Activated B cell treated with CpG ODN at 0.5 μM for 24 hours (primary cell): ENCODE measurements around the gene BRD8. TPM values are rescaled to one million over a fixed set of nuclear protein-coding genes. Genes with fewer than 3 reads are reported as not detected.

Experiments
- ATAC-seq: fragments of 200-7000 bp; cut with Tn5 transposase; one replicate; pipeline ENCODE4 v1.10.0; 2021; ENCODE audit warnings: low read depth, mild to moderate bottlenecking, moderate library complexity
- CTCF ChIA-PET: fragments of 350-600 bp; sonication (Branson Sonifier 250); formaldehyde crosslinking; loops from one replicate; lab custom pipeline; 2021; ENCODE audit warnings: antibody characterized with exemption; lab: Charles Lee
- POLR2A ChIA-PET: fragments of 350-600 bp; sonication (Branson Sonifier 250); formaldehyde crosslinking; loops from one replicate; lab custom pipeline; 2021; ENCODE audit warnings: antibody characterized with exemption; lab: Charles Lee
- DNase-seq: peaks from one replicate; pipeline ENCODE4 v3.0.0; 2022
- H3K27ac Mint-ChIP-seq: one replicate; pipeline ENCODE4 v1.8.0; 2020; ENCODE audit warnings: mixed read lengths
- H3K27me3 Mint-ChIP-seq: one replicate; pipeline ENCODE4 v1.8.0; 2021; ENCODE audit warnings: mixed read lengths
- H3K36me3 Mint-ChIP-seq: one replicate; pipeline ENCODE4 v1.8.0; 2021; ENCODE audit warnings: low read depth, mixed read lengths
- H3K4me1 Mint-ChIP-seq: one replicate; pipeline ENCODE4 v1.8.0; 2021; ENCODE audit warnings: mixed read lengths
- H3K4me3 Mint-ChIP-seq: one replicate; pipeline ENCODE4 v1.8.0; 2020; ENCODE audit warnings: mild to moderate bottlenecking, mixed read lengths
- H3K9me3 Mint-ChIP-seq: one replicate; pipeline ENCODE4 v1.8.0; 2020; ENCODE audit warnings: mixed read lengths
- intact Hi-C: fragments of 100-400 bp; cut with micrococcal nuclease; formaldehyde crosslinking; loops from one replicate; pipeline ENCODE4 v1.15.1; 2024
- total RNA-seq: library from RNA; stranded (reverse); gene quantifications from 2 replicates; pipeline ENCODE4 v1.2.3, GENCODE V29; 2022
- TF ChIP-seq, protein P1 (sequence below): fragments of 200-600 bp; IDR thresholded peaks from one replicate; pipeline ENCODE4 v1.8.0; 2022; ENCODE audit warnings: antibody characterized with exemption, mild to moderate bottlenecking

The BRD8 gene
- total RNA-seq, 1 donor from 2014 or later, result 77.8 TPM

DNA sequence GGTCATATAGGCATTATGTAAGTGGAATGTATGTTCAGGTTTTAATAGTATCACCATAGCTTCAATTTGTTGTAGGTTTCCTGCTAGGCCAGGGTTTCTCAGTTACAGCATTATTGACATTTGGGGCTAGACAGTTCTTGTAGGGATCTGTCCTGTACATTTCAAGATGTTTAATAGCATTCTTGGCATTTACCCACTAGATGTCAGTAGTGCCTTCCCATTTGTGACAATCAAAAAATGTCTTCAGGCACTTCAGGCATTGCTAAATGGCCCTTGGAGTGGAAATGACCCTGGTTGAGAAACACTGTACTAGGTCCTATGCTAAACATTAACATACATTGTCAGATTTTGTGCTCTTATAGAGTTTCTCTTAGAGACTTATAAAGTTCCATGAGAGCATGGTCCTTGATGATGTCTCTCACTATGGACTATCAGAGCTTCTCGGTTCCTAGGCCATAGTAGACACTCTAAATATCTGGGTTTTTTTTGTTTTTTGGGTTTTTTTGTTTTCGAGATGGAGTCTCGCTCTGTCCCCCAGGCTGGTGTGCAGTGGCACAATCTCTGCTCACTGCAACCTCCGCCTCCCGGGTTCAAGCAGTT lies 1.9 kb upstream of the BRD8 start:
- intact Hi-C loops, result loop anchor here (1.0 kb wide), 2 partner anchors 231 to 323 kb away; no protein-coding TSS in a partner anchor
- no peak overlapping the region for H3K27ac Mint-ChIP-seq
- POLR2A ChIA-PET, result no interaction called here

DNA sequence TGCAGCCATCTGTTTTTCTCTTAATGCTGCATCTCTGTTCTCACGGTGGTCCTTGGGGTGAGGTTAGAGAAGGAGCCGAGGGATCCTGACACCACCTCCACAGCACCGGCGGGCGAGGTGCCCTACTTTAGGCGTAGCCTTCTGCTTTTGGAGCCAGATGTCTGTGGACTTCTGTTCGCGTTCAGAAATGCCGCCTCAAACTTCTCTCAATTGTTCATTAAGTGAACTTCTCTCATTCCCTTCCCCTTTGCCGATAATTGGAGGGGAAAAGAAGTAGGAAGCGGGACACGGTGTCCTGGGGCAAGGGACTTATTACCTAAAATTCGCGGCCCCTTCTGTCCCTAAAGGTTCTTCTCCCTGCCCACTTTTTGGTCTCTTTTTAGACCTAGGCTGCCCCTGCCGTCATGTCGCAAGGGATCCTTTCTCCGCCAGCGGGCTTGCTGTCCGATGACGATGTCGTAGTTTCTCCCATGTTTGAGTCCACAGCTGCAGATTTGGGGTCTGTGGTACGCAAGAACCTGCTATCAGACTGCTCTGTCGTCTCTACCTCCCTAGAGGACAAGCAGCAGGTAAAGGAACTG lies 937 bp upstream of the BRD8 start:
- Mint-ChIP-seq H3K36me3 (peaks cover 16% of the 10 kb centered on the region), H3K9me3 (no peaks in the 10 kb centered on the region), H3K4me3 (no peak overlapping the region), H3K27ac (no peak overlapping the region), H3K4me1 (peaks cover 4% of the 10 kb centered on the region), H3K27me3 (no peaks in the 10 kb centered on the region)
- TF ChIP-seq, protein P1, sequence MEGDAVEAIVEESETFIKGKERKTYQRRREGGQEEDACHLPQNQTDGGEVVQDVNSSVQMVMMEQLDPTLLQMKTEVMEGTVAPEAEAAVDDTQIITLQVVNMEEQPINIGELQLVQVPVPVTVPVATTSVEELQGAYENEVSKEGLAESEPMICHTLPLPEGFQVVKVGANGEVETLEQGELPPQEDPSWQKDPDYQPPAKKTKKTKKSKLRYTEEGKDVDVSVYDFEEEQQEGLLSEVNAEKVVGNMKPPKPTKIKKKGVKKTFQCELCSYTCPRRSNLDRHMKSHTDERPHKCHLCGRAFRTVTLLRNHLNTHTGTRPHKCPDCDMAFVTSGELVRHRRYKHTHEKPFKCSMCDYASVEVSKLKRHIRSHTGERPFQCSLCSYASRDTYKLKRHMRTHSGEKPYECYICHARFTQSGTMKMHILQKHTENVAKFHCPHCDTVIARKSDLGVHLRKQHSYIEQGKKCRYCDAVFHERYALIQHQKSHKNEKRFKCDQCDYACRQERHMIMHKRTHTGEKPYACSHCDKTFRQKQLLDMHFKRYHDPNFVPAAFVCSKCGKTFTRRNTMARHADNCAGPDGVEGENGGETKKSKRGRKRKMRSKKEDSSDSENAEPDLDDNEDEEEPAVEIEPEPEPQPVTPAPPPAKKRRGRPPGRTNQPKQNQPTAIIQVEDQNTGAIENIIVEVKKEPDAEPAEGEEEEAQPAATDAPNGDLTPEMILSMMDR, result no peak
- ATAC-seq (no peak), DNase-seq (no peak)
- POLR2A ChIA-PET, result interaction anchor here (0.6 to 2.4 kb wide), 8 partner anchors 34 to 425 kb away, joined by 3 to 25 read pairs (median 10); partner anchors contain the start of genes CDC23, ETF1, FAM53C and HNRNPA0
- intact Hi-C loops, result loop anchor here (1.0 to 2.0 kb wide), 2 partner anchors 291 to 396 kb away; partner anchors contain the start of genes HSPA9 and PKD2L2
- CTCF ChIA-PET, result interaction anchor here (0.7 to 1.0 kb wide), 3 partner anchors 174 to 428 kb away, joined by 3 to 5 read pairs (median 3); partner anchors contain the start of gene KDM3B

More for the DNA sequence above, 1.9 kb upstream of the BRD8 start:
- H3K9me3 Mint-ChIP-seq, result no peaks in the 10 kb centered on the region
- CTCF ChIA-PET, result interaction anchor here (1.0 kb wide), 1 partner anchor 324 kb away, joined by 3 read pairs; no protein-coding TSS in a partner anchor
- H3K4me1 Mint-ChIP-seq, result peaks cover 4% of the 10 kb centered on the region
- TF ChIP-seq, protein P1, result no peak
- no peak for DNase-seq
- H3K4me3 Mint-ChIP-seq, result peak overlapping the region; percentile 48
- H3K36me3 Mint-ChIP-seq, result peaks cover 23% of the 10 kb centered on the region
- no peak for ATAC-seq
- no peaks in the 10 kb centered on the region for H3K27me3 Mint-ChIP-seq

DNA sequence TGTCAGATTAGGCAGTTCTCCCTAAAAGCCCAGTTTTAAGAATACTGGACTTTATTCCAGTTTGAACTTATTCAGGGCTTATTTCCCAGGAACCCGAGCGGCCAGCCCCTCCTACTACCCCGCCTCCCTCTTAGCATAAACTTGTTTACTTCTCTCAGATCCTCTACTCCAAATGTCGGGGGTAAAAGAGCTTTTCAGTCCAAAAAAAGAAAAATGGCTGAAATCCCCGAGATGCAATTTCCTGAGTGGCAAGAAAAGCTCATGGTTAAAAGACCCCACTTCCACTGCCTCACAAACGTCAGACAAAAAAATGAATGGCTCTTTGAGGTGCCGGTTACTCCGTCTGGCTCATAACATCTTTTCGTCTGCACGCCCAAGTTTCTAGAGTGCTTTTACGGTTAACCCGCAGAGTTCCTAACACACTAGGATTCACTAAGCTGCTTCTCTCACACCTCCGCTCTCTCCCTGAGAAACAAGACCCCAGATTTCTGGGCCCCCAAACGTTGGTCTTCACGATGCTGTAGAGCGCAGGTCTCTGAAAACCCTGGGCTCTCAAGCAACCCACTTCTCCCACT lies 402 bp downstream of the BRD8 start:
- Mint-ChIP-seq H3K27me3 (no peaks in the 10 kb centered on the region), H3K36me3 (peaks cover 18% of the 10 kb centered on the region), H3K4me3 (no peak overlapping the region), H3K27ac (no peak overlapping the region), H3K9me3 (no peaks in the 10 kb centered on the region), H3K4me1 (peaks cover 4% of the 10 kb centered on the region)
- CTCF ChIA-PET, result interaction anchor here (1.1 to 1.6 kb wide), 3 partner anchors 109 to 399 kb away, joined by 3 to 7 read pairs (median 4); partner anchors contain the start of gene KDM3B
- DNase-seq (no peak), ATAC-seq (no peak)
- POLR2A ChIA-PET, result interaction anchor here (0.6 to 2.4 kb wide), 8 partner anchors 35 to 1116 kb away, joined by 3 to 25 read pairs (median 10); partner anchors contain the start of genes CDC23, ETF1, FAM53C and HNRNPA0
- intact Hi-C loops, result loop anchor here (1.0 to 2.0 kb wide), 10 partner anchors 35 to 424 kb away; partner anchors contain the start of genes CDC23, CDC25C, EGR1 and ETF1
- TF ChIP-seq, protein P1, result no peak

DNA sequence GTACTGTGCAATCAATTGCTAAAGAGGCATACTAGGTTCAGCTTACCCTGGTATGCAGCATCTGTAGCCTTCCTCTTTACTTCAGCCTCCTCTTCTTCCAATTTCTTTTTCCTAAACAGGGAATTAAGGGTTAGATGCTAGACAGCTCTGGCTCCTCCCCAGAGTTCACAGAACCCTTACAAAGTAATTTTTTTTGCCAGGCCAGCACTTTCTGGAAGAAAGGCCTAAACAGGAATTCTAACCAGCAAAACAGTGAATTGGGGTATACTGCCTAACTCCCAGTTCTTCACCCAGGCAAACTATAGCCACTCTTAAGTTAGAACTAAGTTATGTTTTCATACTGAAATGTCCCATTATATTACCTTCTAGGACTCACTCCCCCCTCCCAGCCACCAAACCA lies 8.1 kb downstream of the BRD8 start:
- H3K27ac Mint-ChIP-seq, result no peak overlapping the region
- H3K9me3 Mint-ChIP-seq, result no peaks in the 10 kb centered on the region
- no peak overlapping the region for H3K4me3 Mint-ChIP-seq
- TF ChIP-seq, protein P1, result no peak
- CTCF ChIA-PET, result no interaction called here
- peaks cover 80% of the 10 kb centered on the region for H3K36me3 Mint-ChIP-seq
- H3K27me3 Mint-ChIP-seq, result no peaks in the 10 kb centered on the region
- DNase-seq, result no peak
- no peak for ATAC-seq
- intact Hi-C loops, result no loop called here
- no peaks in the 10 kb centered on the region for H3K4me1 Mint-ChIP-seq
- POLR2A ChIA-PET, result no interaction called here
